ENCODE measurements around the gene NTHL1.

DNA sequence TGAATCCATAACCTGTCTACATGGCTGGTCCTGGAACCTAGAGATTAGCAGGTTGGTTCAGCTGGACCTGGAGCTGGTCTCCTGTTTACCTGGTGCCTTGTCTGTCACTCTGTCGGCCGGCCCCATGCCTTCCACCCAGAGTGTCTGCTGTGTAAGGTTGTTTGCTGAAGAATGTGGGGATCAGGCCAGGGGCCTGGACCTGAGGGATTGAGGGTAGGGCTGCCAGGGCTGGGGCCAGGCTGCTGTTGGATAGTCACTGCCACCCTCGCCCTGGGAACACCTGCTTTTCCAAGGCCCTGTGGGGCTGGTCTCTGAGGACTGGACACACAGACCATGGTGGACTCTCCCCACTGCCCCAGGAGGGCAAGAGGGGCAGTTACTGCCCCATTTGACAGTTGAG is 19.5 kb downstream of the NTHL1 start:
- no peak for TF ChIP-seq SIN3A (IDR thresholded peaks at IDR 0.05; ENCODE audit: borderline replicate concordance, insufficient read depth, low read length)
- no peak for TF ChIP-seq POLR2AphosphoS5 (IDR thresholded peaks at IDR 0.05; ENCODE audit: low read depth, low read length)
